ENCODE data around the gene MLH1.
"Not testable (repeated sequence)": the region's sequence is repeated elsewhere in the genome, so short reads cannot be mapped to it uniquely, and the experiment has no call there.

The MLH1 gene

DNA sequence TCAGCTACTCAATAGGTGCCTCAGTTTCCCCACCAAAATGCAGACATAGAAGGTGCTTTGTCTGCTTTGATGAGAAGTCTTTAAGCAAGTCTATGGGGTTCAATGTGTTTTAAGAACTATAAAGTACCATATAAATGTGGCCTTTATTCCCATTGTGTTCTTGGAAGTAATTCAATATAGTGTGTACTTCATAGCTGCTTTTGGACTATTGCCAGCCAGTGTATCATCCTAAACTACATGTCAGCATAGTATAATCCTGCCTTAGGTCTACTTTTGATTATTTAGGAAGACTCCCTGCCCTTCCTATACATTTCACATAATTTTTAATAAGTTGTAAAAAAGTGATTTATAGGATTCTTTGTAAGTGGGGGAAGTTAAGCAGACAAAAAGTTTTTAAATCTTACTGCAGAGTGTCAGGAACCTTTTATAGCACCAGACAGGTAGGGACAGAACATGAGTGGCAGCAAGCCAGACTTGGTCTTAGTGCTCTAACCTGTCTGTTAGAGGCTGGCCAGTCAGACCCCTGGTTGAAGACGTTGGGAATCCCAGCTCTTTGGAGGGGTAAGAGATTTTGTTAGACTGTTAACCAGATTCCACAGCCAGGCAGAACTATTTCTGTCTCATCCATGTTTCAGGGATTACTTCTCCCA is 48.4 kb downstream of the MLH1 start:
- H3K36me3 Mint-ChIP-seq, result peaks cover 24% of the 10 kb centered on the region
- H3K27me3 Mint-ChIP-seq, result no peaks in the 10 kb centered on the region
- H3K4me1 Mint-ChIP-seq, result no peaks in the 10 kb centered on the region
- H3K27ac Mint-ChIP-seq, result no peak overlapping the region
- H3K9me3 Mint-ChIP-seq, result no peaks in the 10 kb centered on the region
- H3K4me3 Mint-ChIP-seq, result no peak overlapping the region

DNA sequence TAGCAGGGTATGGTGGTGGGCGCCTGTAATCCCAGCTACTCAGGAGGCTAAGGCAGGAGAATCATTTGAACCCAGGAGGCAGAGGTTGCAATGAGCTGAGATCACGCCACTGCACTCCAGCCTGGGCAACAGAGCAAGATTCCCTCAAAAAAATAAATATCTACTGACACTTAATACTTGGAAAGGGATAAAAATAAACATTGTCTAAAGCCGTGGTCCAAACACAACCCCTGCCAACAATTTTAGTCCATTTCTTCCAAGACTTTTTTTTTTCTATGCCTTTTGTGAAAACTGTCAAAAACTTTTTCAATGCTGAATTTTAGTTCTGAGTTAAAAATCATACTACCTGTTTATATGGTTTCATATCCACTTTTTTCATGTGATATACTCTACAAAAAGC is 49.4 kb downstream of the MLH1 start:
- H3K27ac Mint-ChIP-seq, result not testable (repeated sequence)

DNA sequence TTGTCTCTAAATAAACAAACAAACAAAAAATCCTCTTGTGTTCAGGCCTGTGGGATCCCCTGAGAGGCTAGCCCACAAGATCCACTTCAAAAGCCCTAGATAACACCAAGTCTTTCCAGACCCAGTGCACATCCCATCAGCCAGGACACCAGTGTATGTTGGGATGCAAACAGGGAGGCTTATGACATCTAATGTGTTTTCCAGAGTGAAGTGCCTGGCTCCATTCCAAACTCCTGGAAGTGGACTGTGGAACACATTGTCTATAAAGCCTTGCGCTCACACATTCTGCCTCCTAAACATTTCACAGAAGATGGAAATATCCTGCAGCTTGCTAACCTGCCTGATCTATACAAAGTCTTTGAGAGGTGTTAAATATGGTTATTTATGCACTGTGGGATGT is 57.0 kb downstream of the MLH1 start:
- Mint-ChIP-seq H3K36me3 (peaks cover 26% of the 10 kb centered on the region), H3K27ac (no peak overlapping the region), H3K9me3 (no peaks in the 10 kb centered on the region), H3K4me3 (no peak overlapping the region), H3K27me3 (no peaks in the 10 kb centered on the region), H3K4me1 (peaks cover 13% of the 10 kb centered on the region)

More for the DNA sequence above, 49.4 kb downstream of the MLH1 start:
- peaks cover 26% of the 10 kb centered on the region for H3K36me3 Mint-ChIP-seq
- H3K9me3 Mint-ChIP-seq, H3K27me3 Mint-ChIP-seq, H3K4me1 Mint-ChIP-seq, H3K4me3 Mint-ChIP-seq: not testable (repeated sequence)

- Mint-ChIP-seq H3K4me3 (no peak overlapping the region), H3K27me3 (no peaks in the 10 kb centered on the region), H3K27ac (peak overlapping the region; percentile 41), H3K4me1 (peaks cover 18% of the 10 kb centered on the region), H3K9me3 (no peaks in the 10 kb centered on the region), H3K36me3 (peaks cover 21% of the 10 kb centered on the region)
Observed at GRCh38 chr3:37052860-37053259, 59.5 kb downstream of the MLH1 start.

DNA sequence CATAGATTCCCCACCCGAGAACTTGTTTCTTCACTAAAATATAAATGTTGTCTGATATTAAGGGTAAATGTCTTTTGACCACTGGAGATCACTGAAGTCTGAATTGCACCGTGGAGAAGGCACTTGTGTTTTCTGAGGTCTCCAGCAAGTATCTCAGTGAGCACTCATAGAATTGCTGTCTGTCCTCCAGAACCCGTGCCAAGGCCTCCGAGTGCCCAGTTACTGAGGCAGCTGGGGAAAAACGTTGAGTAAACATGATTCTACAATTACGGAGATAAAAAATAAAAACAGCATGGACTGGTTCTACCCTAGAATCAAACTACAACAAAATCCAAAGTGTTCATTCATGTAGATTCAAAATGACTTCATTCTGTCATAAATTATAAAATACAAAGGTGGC is 60.0 kb downstream of the MLH1 start:
- peaks cover 18% of the 10 kb centered on the region for H3K4me1 Mint-ChIP-seq
- no peak overlapping the region for H3K4me3 Mint-ChIP-seq
- H3K36me3 Mint-ChIP-seq, result peaks cover 19% of the 10 kb centered on the region
- H3K27me3 Mint-ChIP-seq, result no peaks in the 10 kb centered on the region
- no peak overlapping the region for H3K27ac Mint-ChIP-seq
- no peaks in the 10 kb centered on the region for H3K9me3 Mint-ChIP-seq

DNA sequence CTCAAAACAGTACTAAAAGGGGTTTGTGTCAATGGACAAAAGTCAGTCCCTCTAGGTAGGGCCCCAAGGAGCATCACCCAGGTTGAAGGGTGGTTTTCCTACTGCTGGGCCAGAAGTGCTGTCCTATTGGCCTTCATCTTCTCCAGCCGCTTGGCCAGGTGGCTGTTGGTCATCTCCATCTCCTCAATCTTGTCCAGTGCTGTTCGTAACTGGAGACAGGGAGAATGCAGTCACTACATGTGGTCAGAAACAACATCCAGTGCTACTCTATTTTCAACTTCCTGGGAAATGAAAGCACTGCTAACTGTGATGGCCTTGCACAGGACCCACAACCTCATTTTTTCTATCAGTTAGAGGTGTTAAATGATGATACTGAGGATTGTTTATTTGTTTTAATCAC is 60.4 kb downstream of the MLH1 start:
- peaks cover 18% of the 10 kb centered on the region for H3K4me1 Mint-ChIP-seq
- peak overlapping the region; percentile 98 for H3K27ac Mint-ChIP-seq
- H3K27me3 Mint-ChIP-seq, result no peaks in the 10 kb centered on the region
- H3K9me3 Mint-ChIP-seq, result no peaks in the 10 kb centered on the region
- H3K4me3 Mint-ChIP-seq, result no peak overlapping the region
- peaks cover 18% of the 10 kb centered on the region for H3K36me3 Mint-ChIP-seq

- Mint-ChIP-seq H3K27ac (peak overlapping the region; percentile 98), H3K27me3 (no peaks in the 10 kb centered on the region), H3K36me3 (peaks cover 15% of the 10 kb centered on the region), H3K4me3 (peak overlapping the region; percentile 33), H3K4me1 (peaks cover 18% of the 10 kb centered on the region), H3K9me3 (no peaks in the 10 kb centered on the region)
Observed at GRCh38 chr3:37054370-37054769, 61.1 kb downstream of the MLH1 start.

DNA sequence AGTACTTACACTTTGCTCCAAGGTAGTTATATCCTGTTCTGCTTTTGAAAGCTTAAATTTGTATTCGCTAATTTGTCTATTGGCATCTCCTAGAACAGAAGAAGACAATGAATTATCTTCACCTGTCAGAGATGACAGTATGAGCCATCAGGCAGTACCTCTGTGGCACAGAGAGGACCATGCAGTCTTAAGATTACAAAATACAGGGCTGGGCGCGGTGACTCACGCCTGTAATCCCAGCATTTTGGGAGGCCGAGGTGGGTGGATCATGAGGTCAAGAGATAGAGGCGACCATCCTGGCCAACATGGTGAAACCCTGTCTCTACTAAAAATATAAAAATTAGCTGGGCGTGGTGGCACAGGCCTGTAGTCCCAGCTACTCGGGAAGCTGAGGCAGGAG is 61.8 kb downstream of the MLH1 start:
- Mint-ChIP-seq H3K4me1 (peaks cover 18% of the 10 kb centered on the region), H3K27ac (peak overlapping the region; percentile 98), H3K36me3 (peaks cover 15% of the 10 kb centered on the region)
- not testable (repeated sequence) for H3K4me3 Mint-ChIP-seq, H3K27me3 Mint-ChIP-seq, H3K9me3 Mint-ChIP-seq

DNA sequence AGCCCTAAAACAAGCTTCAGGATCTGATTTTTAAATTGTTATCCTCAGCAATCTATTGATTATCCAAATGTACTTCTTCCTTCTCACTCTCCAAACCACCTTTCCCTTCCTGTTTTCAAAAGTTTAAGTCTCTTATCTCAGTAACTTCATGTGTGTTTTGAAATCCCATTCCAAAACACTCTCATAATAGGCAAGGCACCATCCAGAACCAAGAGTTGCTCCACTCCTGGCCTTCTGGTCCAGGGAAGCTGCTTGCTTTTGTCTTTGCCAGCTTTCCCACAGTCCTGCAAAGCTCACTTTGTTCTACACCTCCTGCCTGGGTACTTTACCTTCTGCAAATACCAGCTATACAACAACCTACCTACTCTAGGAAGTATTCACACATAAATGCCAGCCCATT is 63.5 kb downstream of the MLH1 start:
- H3K4me3 Mint-ChIP-seq, result no peak overlapping the region
- H3K27ac Mint-ChIP-seq, result peak overlapping the region; percentile 88
- no peaks in the 10 kb centered on the region for H3K9me3 Mint-ChIP-seq
- peaks cover 15% of the 10 kb centered on the region for H3K36me3 Mint-ChIP-seq
- H3K27me3 Mint-ChIP-seq, result no peaks in the 10 kb centered on the region
- peaks cover 18% of the 10 kb centered on the region for H3K4me1 Mint-ChIP-seq

GRCh38 chr3:37058117-37058516 is 64.8 kb downstream of the MLH1 start:
- Mint-ChIP-seq H3K9me3 (no peaks in the 10 kb centered on the region), H3K27ac (no peak overlapping the region), H3K36me3 (peaks cover 22% of the 10 kb centered on the region), H3K4me3 (no peak overlapping the region), H3K27me3 (no peaks in the 10 kb centered on the region), H3K4me1 (peaks cover 18% of the 10 kb centered on the region)

GRCh38 chr3:37064747-37065146 is 71.4 kb downstream of the MLH1 start:
- Mint-ChIP-seq H3K4me3 (no peak overlapping the region), H3K27ac (no peak overlapping the region), H3K27me3 (no peaks in the 10 kb centered on the region), H3K4me1 (no peaks in the 10 kb centered on the region), H3K36me3 (peaks cover 17% of the 10 kb centered on the region), H3K9me3 (no peaks in the 10 kb centered on the region)

GRCh38 chr3:37067577-37067976 is 74.3 kb downstream of the MLH1 start:
- peaks cover 1% of the 10 kb centered on the region for H3K4me1 Mint-ChIP-seq
- H3K36me3 Mint-ChIP-seq, result peaks cover 15% of the 10 kb centered on the region

DNA sequence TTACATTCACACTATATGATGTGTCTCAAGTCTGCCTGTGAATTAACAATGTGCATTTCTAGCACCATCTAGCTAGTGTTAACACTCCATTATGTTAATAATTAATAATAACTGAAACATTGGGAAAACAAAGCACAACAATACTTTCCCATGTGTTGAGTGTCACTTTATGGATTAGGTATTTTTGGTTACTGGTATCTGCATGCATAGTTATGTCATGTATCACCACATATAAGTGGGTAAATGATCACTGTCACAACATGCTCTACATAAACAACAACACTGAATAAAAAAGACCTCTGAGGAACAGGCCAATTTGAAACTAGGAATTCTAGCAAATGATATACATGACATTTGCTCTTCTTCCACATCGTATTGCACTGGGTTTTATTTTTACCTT is 74.7 kb downstream of the MLH1 start:
- Mint-ChIP-seq H3K36me3 (peaks cover 15% of the 10 kb centered on the region), H3K4me1 (peaks cover 6% of the 10 kb centered on the region), H3K9me3 (no peaks in the 10 kb centered on the region), H3K27me3 (no peaks in the 10 kb centered on the region), H3K27ac (no peak overlapping the region), H3K4me3 (no peak overlapping the region)

More at GRCh38 chr3:37067577-37067976, 74.3 kb downstream of the MLH1 start:
- no peaks in the 10 kb centered on the region for H3K9me3 Mint-ChIP-seq
- no peak overlapping the region for H3K4me3 Mint-ChIP-seq
- no peak overlapping the region for H3K27ac Mint-ChIP-seq
- H3K27me3 Mint-ChIP-seq, result no peaks in the 10 kb centered on the region

- no peak overlapping the region for H3K4me3 Mint-ChIP-seq
- H3K27ac Mint-ChIP-seq, result no peak overlapping the region
- peaks cover 9% of the 10 kb centered on the region for H3K4me1 Mint-ChIP-seq
- no peaks in the 10 kb centered on the region for H3K9me3 Mint-ChIP-seq
- no peaks in the 10 kb centered on the region for H3K27me3 Mint-ChIP-seq
- H3K36me3 Mint-ChIP-seq, result peaks cover 22% of the 10 kb centered on the region
Observed at GRCh38 chr3:37071921-37072320, 78.6 kb downstream of the MLH1 start.

DNA sequence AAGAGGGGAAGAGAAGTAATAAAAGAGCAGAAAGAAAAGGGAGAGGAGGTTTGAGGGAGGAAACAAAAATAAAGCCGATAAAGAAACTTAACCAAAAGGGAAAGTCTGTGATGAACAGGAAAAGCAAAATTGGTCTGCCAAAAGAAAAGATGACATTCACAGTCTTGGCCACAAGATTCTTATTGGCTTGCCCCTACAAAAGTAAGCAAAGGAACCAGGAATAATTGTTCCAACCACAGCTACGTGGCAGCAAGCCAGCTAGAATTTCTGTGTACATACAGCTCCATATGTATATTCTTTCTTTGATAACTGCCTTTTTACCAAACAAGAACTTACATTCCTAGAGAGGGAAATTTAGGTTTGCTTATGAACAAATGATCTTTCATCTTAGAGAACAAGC is 79.6 kb downstream of the MLH1 start:
- Mint-ChIP-seq H3K4me3 (no peak overlapping the region), H3K27me3 (no peaks in the 10 kb centered on the region), H3K9me3 (no peaks in the 10 kb centered on the region), H3K36me3 (peaks cover 24% of the 10 kb centered on the region), H3K4me1 (peaks cover 9% of the 10 kb centered on the region), H3K27ac (no peak overlapping the region)

DNA sequence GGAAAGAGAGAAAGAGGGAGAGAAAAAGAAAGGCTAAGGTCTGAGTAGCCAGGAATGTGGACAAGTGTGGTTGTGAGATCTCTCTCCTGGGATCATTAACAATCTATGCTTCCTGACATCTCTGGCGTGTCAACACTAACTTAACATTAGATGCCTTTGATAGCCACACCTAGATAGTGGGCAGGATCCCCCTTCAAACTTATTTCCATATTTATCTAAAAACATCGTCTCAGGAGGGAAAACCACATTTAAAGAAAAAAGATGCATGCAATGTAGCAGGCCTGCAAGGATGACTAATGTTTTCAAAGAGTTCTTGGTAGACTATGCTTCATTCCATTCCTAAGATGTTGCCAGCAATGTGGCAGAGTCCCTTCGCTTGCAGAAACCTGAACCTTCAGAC is 80.9 kb downstream of the MLH1 start:
- H3K4me1 Mint-ChIP-seq, result peaks cover 9% of the 10 kb centered on the region
- H3K4me3 Mint-ChIP-seq, result no peak overlapping the region
- H3K9me3 Mint-ChIP-seq, result no peaks in the 10 kb centered on the region
- H3K27ac Mint-ChIP-seq, result no peak overlapping the region
- H3K27me3 Mint-ChIP-seq, result no peaks in the 10 kb centered on the region
- peaks cover 26% of the 10 kb centered on the region for H3K36me3 Mint-ChIP-seq

GRCh38 chr3:37075955-37076354 is 82.6 kb downstream of the MLH1 start:
- peaks cover 25% of the 10 kb centered on the region for H3K36me3 Mint-ChIP-seq
- peaks cover 9% of the 10 kb centered on the region for H3K4me1 Mint-ChIP-seq
- H3K9me3 Mint-ChIP-seq, result no peaks in the 10 kb centered on the region
- H3K4me3 Mint-ChIP-seq, result no peak overlapping the region
- H3K27ac Mint-ChIP-seq, result no peak overlapping the region
- H3K27me3 Mint-ChIP-seq, result no peaks in the 10 kb centered on the region

Measured in activated naive CD4-positive, alpha-beta T cell treated with anti-CD3 and anti-CD28 coated beads, Interleukin-2, amount 50 U/mL, for 24 hours (primary cell).